Vein endothelial cell (primary cell): ENCODE results near the gene SOX4. TPM values are rescaled to one million over a fixed set of nuclear protein-coding genes. Genes with fewer than 3 reads are reported as not detected.

ENCODE experiments used
- small RNA-seq: library from RNA; depleted of rRNA; stranded (forward); fragments of <200 nt; gene quantifications from one replicate; pipeline ENCODE3, GENCODE V24; 2012
- total RNA-seq: library from RNA; depleted of rRNA; stranded (reverse); fragments of >200 nt; gene quantifications from 2 replicates; pipeline ENCODE4 v1.2.3, GENCODE V29; 2012

Gene SOX4
- 97.6 and 149 TPM in 2 replicates for total RNA-seq

DNA sequence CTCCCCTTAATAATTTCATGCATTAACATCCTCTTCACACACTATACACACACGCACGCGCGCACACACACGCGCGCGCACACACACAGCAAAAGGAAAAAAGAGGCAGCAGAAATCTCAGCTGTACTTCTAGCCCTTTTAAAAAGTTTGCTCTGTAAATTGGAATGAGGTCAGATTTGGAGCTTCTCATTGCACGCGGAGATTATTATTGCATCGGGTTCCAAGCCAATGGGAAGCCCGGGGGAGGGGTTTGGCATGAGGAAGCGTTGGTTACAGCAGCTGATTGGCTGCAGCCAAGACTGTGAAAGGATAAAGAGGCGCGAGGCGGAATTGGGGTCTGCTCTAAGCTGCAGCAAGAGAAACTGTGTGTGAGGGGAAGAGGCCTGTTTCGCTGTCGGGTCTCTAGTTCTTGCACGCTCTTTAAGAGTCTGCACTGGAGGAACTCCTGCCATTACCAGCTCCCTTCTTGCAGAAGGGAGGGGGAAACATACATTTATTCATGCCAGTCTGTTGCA, at the start of gene SOX4:
TSS of gene SOX4 (plus strand) at position 340 of the 515 bp plus-strand sequence. CDS start 784 bp downstream, outside the sequence.

Small RNA genes within 50 kb of the gene (small RNA-seq; reads per million reads assigned to genes)
- gene BOLA2P3, result not detected
